NCI-H1930 (cell line): ENCODE results near the gene IL21R.

Source experiments
- DNase-seq, 2 experiments: peaks; one replicate each; lab custom pipeline; 2025; lab: John Stamatoyannopoulos, UW

IL21R gene

DNA sequence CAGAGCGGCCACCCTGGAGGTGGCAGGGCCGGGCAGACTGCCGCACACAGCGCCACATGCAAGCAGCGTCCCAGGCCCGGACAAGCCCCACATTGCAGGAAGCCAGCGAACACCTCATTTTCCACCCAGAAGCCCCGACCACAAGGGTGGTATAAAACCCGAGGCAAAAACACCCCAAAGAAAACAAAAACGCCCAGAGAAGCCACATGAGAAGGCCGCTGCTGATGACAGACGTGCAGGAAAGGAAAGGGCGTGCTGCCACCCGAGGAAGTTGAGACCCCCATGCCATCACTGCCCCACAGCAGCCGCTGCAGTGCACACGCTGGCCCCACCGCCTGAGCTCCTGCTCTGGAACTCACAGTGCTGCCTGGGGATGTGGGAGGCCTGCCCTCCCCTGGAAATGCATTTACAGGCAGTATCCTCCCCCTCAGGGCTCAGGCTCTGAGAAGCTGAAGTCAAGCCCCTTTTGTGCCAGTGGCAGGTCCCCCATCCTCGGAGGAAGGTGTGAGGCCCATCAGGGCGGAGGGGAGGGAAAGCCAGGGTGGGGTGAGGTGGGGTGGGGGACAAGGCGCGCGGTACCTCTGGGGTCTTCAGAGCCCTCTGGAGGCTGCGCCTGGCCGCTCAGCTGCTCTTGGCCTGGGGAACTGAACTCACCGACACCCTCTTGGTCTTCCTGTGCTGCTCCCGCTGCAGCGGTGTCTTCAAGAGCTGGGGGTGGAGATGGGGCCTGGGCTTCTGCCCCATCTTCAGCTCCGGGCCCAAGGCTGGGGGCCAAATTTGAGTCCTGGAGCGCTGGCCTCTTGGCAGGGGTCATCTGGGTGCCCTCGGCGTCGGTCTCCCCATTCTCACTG, 62.0 kb downstream of the IL21R start:
- DNase-seq: no peak

DNA sequence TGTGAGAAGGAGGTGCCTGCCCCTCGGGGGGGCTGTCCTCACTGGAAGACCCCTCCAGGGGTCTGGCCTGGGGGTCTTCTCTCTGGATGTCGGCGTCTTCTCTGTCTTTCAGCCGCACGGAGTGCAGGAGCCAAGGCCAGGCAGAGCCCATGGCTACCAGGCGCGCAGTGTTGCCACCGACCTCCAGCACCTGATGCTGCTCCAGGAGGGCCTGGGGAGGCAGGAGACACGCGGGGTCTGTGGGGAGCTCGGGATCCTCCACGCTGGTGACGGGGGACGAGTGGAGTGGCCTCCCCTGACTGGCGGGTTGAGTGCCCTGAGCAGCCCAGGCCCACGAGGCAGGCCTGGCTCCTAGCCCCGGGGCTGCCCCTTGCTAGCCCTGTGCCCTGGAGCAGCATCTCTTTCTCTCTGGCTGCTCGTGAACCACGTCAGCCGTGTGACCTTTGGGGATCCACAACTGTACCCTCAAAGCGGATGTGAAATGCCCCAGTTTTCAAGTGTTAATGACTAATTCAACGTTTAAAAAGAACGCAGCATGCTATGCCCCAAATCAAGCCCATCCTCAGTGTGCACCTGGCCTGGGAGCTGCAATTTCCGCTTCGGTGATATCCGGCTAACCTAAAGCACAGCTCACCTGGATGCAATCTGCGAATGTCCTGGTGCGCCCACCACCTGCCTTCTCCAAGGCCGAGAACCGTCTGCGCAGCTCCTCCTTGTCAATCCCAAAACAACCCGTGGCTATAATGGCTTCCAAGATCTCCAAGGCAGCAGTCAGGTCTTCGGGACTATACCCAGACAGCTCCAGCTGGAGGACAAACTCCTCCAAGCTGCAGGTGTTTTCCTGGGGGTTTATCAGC, 62.9 kb downstream of the IL21R start:
- DNase-seq: no peak

DNA sequence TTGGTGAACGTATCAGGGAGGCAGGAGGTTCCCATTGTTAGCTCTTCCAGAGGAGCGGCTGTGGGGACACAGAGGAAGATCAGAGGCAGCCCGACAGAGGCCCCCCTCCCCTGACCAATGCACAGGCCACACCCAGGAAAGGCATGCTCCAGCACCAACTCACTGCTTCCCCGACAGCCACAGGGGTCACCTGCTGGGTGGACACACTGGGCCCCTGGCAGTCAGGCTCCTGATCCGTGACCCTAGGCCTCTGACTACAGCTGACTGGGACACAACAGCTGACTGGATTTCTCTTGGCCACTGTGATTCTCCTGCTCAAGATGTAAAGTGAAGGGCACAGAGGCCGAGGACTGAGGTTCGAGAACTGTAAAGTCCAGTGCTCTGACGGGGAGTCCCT, 63.5 kb downstream of the IL21R start:
- no peak for DNase-seq

DNA sequence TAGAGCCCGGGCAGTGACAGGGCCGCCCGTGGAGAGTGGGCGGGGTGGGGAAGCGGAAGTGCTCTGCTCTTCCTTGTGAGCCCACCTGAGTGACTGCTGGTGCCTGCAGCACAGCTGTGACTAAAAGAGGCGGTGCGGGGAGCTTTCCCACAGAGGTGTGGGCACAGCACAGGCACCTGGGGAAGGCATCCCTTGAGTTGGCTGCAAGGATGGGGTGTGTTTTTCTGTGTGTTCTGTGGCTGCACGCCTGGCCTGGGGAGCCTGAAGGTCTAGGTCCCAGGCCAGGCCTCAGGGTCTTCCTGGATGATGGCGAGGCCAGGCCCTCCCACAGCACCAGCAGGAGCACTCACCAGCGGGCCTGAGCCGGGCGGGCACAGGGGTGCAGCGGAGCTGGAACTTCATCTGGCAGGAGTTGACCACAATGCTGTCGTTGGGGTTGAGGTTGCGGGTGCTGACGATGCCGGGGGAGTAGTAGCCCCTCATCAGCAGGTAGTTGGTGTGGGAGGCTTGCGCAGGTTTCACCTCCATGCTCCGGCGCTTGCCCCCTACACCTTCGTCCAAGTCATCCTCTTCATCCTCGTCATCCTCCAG, 67.1 kb downstream of the IL21R start:
- DNase-seq: no peak

DNA sequence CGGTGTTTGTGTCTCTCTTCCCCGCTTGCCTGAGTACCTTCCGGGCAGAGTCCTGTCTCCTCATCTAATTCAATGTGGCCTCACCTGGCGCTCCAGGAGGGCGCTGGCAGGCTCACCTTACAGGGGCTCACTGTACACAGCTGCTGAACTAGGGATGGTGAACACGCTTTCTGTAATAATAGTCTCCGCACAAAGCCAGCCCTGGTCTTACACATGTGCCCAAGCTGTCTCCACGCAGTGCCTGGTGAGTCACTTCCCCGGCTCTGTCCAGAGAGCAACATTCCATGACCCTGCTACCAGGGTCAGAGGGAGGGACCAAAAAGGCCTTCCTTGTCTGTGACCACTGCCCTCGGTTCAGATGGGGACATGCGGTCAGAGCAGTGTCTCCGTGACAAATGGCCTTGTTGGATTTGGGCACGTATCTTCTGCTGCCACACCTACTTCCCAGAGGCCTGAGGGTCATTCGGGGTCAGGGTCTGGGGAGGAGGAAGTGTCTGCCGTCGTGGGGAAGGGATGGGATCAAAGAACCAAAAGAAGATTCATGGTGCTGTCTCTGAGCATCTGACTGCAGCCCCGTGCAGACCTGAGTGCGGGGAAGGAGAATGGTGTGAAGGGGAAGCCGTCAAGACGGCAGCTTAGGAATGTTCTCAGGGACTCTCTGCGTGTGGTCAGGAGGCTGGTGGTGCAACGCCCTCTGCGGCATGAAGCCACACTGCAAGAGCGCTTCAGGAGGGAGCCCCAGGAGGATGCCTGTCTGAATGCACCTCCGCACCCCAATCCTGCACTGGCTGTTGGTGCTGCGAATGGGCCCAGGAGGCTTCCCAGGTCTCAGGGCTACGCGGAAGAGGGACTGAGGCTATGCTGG, 68.8 kb downstream of the IL21R start:
- DNase-seq: no peak

DNA sequence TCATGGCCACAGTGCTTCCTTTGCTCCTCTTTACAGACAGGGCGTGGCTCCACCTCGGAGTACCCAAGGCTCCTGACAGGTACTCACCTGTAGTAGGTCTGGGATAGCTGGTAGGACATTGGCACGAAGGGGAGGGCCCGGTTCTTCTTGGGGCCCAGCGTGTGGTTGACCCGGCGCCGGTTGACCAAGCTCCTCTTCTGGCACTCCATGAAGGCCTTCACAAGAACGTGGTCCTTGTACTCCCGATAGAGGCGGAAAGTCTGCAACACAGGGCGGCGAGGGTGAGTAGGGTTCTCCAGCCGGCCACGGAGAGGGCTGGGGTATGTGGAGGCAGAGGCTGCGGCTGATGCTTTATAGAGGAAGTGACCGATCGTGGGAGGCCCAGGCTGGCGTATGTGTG, 69.7 kb downstream of the IL21R start:
- no peak for DNase-seq

DNA sequence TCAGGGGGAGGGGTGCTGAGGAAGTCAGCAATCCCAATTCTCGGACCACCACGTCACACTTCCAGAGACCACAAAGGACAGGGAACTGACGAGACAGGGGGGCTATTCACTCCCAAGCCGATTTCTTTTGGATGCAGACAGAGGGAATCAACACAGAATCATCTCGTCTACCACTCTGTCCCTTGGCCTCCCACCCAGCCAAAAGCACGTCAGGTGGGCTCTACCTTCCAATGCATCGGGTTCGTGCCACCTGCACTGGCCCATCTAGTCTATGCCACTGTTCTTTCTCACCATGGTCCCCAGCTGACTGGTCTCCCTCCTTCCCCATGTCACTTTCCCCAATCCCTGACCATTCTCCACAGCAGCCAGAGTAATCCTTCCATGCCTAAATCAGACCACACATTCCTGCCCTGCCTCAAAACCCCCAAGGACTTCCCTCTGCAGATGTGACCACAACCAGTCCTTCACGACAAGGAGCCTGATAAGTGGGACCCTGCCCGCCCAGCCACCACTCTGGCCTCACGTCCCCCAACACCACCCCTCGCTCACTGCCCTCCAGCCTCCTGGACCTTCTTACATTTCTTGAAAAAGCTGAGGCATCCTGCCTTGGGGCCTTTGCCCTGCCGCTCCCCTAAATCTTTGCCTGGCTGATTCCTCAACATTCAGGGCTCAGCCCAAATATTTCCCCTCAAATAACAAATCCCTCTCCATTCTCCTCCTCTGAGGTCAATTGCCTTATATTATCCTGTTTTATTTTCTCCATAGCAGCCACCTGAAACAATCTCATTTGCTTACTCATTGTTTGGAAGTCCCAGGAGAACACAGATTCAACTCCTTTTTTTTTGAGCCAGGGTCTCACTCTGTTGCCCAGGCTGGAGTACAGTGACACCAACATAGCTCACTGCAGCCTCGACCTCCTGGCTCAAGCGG, 70.4 kb downstream of the IL21R start:
- DNase-seq: no peak

DNA sequence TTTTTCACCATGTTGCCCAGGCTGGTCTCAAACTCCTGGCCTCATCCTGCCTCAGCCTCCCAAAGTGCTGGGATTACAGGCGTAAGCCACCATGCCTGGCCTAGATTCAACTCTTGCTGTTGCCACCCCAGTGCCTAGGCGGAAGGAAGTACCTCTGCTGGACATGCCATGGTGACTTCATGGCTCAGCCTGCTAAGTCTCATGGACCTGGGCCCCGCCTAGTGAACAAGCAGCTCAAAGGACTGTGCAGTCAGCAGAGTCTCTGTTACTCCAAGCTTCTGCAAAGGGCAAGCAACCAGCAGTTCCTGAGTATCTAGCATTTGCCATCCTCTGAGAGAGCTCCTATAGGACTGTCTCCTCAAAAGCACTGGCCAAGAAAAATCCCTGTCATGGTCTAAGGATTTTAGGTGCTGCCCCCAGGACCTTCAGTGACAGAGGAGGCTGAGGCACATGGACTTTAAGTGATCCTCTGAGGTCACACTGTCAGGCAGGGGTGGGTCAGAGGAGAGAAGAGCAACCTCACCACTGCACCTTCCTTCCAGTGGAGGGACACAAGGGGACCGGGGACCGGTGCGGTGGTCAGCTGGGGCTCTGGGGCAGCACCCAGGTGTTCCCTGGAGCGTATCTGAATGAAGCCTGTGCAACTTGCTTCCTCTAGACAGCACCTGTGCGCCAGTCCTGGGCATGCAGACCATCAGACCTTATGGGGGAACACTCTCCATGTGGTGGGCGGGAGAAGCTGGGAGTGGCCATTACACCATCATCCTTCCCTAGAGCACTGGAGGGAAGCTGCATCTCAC, 71.3 kb downstream of the IL21R start:
- DNase-seq: no peak

DNA sequence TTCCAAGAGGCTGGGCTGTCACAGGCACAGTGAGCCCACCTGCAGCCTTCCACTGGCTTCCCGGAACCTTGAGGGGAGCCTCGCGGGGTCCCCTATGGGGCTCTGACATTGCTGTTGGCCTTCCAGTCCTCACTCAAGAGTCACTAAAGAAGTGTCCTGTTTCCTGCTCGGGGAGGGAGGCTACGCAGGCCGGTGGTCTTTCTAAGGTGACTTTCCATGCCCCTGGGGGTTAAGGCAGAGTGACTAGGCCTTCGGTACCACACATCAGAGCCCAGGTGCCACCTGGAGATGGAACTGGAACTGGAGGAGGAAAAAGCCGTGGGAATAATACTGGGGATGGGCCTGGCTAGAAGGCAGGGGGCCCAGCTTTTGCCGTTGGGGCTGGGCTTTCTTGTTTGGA, 72.1 kb downstream of the IL21R start:
- DNase-seq: no peak

DNA sequence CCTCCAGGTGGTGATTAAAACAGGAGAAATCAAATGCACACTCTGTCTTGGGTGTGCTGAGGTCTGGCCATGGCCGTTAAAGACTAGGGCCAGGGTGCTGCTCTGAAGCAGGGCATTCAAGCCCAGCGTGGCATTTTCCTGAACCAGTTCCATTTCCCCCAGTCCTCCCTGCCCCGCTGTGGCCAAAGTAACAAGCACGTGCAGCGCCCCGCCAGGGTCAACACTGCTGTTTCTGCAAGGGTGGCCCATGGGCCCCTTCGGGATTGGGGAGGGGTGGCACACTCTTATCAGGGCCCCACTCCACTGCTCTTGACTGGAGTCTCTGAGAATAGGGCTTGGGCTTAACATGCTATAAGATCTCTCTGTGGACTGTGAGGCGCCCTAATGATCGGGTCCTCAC, 72.9 kb downstream of the IL21R start:
- no peak for DNase-seq

DNA sequence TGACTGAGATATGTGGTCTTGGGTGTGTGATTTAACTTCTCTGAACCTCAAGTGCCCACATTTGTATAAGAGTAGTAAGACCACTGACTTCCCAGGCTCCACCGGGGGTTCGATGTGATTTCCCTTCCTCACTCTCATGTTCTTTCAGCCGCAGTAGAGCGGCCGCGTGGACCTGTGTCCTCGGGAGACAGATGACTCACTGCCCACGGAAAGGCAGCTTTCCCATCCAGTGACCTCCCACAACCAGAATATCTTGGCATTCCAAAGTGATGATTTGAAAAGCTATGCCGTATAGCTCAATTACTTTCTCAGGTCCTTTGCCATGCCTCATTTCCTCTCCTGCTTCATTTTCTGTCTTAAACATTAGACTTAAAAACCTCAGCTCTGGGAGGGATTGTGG, 73.6 kb downstream of the IL21R start:
- no peak for DNase-seq

DNA sequence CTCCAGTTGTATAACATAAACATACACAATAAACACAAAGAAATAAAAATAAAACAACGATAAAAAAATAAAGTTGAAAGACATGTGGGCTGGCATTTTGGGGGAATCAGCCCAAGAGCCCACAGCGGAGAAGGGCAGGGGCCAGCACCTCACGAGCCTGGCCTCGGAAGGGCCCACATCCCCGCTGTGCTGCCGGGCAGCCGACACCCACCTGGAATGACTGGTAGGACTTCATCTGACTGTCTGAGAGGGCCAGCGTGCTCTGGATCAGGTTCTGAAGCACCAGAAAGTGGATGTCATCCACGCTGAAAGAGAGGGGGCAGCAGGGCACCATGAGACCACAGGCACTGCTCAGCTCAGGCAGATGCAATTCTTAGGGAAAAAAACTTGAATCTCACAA, 74.3 kb downstream of the IL21R start:
- DNase-seq: no peak

DNA sequence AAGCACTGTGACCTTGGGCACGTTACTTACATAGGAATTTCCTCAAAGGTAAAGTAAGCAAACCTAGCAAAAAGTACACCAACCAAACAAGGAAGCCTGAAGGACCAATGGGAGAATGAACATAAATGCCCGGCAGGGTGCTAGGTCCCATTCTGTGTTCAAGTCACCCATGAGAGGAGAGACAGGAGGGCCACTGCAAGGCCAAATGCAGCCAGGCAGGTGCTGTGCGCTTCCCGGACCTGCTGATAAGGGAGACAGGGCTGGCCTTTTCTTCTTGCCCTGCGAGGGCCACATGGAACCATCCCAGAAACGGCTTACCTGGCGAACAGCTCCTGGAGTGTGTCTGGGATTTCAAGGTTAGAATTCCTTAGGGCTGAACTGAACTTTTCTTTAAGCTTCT, 78.8 kb downstream of the IL21R start:
- no peak for DNase-seq

DNA sequence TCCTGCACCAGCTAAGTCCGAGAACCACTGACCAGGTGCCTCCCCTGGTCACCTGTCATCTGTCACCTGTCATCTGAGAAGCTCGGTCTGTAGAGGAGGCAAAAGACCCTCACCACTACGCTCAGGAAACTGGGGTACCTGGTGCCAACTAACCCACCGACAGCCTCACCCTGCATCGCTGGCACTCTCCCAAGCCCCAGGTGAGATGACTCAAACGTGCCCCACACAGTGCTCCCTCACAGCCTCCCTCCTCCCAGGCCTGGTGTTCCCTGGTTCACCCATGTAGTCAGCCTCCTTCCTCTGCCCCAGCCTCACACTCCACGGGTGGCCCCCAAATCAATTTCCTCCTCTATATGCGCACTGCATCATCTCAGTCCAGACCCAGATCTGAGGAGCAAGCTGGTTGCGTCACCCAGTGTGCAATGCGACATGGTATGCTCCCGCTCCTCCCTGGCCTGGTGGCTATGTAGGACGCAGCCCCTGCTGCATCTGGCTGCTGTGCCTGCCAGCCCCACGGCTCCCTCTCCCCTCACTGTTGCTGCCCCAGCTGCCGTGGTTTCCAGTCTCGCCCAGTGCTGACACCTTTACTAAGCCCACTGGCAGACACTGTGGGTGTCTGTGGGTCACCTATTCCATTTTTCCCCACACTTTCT, 79.4 kb downstream of the IL21R start:
- no peak for DNase-seq

DNA sequence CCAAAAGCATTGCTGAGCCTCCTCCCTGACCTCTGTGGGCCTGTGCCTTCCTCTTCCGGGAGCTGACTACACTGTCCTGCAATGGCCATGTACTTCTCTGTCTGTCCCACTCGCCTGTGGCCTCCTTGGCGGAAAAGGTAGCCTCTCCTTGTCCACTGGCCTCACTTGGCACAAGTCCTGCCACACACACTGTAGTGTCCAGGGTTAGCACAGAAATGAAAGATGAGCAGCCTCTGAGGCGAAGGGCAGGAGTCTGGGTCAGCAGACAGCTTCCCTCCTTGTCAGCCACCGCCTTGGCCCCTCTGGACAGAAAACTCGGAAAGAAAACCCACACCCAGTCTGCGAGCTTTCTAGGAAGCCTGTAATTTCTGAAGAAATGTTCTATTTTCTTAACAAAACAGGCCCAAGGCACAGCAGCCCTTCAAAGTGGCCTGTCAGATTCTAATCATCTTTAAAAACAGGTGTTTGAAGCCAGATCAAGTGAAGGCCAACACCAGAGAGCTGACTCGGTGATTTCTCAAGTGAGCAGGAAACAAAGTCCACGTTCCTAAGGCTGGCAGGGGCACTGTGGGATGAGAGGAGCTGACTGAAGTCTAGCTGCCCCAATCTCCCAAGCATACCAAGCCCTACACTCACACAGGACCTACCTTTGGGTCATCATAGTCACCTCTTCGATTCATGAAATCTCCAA, 80.6 kb downstream of the IL21R start:
- no peak for DNase-seq

DNA sequence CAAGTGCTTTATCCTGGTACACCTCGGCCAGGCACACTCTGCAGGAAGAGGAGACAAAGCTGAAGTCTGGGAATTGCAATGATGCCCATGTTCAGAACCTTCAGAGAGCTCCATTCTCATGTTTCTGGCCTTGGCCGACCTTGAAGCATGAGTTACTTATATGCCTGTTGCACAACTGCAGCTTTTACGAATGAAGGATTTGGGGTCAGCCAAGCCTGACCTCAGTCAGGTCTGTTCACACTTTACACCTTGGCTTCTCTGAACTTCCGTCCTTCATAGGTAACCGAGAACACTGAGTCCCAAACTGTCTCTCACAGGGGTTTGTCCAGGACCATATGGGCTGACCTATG, 81.1 kb downstream of the IL21R start:
- DNase-seq: no peak

DNA sequence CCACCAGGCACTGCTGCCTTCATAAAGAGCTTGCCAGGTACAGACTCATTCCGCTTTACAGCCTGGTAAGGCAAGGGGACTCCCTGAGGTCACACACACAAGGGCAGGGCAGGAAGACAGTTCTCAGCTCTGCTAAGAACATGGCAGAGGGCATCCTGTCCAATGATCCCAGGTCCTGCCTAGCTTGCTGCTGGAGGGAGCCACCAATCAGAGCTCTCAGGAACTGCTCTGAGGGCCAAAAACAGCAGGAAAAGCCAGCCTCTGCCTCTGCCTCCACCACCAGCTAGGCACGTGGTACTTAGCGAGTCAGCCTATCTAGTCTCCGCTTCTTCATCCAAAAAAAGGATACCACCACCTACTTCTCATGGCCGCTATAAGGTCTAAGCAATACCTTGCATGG, 81.7 kb downstream of the IL21R start:
- DNase-seq: no peak

DNA sequence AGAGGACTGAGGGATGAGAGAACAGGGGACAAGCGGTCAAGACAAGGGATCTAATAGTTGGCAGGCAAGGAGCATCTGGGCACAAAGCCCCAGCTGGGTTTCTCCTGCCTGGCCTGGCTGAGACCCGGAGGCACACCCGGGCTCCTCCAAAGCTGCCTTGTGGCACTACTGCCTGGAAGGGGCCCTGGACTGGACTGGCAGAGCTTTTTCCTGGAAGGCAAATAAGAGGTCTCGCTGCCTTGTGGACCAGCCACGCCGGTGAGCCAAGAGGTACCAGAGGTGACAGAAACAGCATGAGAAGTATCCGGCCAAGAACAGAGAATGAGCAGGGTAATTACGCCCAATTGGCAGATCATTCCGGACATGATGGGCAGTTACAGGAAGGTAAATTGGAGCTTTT, 83.2 kb downstream of the IL21R start:
- DNase-seq: no peak

DNA sequence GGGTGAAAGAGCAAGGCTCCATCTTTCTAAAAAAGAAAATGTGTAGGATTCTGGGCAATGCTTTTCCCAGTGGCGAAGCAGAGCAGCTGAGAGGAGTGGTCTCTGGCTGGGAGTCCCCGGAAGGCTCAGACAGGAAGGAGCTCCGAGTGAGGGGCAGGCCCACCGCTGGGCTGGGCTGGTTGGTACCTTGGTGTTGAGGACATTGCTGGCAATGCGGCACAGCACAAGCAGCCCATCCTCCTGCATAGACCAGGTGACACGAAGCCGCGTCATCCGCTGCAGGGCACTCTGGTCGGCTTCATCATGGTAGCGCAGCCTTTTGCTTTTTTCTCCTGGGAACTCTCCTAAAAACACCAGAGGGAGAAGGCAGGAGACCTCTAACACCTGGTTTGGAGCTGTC, 83.8 kb downstream of the IL21R start:
- no peak for DNase-seq
